GM19395 (cell line): Measurements from ENCODE around the gene NCKAP5.
"Not testable (repeated sequence)": the region's sequence is repeated elsewhere in the genome, so short reads cannot be mapped to it uniquely, and the experiment has no call there.

Experiments used
- ATAC-seq: cut with Tn5 transposase; IDR thresholded peaks from one replicate; pipeline ENCODE4 v1.9.1; 2021; ENCODE audit warnings: mild to moderate bottlenecking, moderate library complexity; ENCODE audit not compliant: unreplicated experiment

The NCKAP5 gene

DNA sequence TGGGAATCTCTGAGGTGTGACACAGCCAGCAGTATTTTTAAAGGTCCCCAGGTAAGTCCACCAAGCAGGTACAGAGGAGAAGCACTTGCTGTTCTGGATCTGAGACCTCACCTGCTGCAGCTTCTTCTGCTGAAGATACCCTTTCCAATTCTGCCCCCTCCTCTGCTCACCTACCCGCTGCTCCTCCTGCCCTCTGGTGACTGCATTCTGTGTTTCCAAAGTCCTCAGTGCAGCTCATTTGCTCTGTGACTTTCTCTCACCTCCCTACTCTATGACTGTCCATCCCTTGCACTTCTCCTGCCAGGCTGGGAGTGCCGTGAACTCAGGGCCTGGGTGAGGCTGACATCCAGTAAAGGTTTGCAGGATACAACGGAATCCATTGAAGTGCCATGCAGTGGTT lies 693.1 kb downstream of the NCKAP5 start:
- ATAC-seq: no peak

DNA sequence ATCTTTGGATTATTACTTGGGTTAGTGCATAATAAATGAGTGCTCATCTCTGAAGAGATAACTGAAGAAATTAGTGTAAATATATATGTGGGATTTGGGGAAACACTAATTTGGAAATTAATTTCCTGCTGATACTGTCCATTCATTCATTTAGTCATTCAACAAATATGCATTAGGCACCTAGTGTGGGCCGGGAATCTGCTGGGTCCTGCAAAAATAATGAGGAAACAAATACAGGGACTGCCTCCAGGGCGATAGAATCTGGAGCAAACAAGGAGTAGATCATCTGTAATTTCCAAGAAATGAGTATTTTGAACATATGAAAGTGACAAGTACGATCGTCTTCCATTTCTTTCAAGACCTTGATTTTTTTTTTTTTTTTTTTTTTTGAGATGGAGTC lies 694.5 kb downstream of the NCKAP5 start:
- ATAC-seq: no peak

DNA sequence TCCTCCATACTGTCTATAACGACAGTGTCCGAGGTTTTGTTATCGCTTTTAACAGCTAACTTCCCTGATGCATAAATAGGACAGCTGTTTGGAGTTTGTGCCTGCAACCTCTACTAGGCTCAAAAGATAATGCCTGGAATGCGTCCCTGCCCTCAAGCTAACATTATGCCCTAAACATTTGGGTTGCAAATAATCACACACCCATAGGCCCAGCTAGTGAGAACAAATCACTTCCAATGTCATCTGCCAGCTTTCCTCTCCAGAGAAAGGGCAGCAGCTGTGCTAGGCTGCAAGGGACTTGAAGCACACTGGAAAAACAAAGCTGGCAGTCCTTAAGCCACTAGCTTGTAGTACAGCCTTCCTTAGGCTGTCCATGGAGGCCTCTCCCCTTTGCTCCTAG lies 696.4 kb downstream of the NCKAP5 start:
- no peak for ATAC-seq

DNA sequence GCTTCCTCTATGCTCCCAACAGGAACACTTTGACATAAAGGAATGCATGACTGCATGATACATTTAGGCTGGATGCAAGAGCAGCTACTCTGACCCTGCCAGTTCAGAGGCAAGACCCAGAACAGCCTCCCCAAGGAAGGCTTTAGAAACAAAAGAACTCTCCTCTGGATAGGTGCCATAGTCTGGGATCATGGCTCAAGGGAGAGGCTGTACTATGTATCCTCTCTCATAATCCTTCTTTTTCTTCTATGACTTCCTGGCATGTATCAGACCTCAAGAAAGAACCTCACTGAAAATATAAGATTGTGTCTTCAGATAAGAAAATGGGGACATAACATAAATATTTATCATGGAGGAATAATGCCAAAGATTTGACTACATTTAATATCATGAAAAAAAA lies 704.3 kb downstream of the NCKAP5 start:
- no peak for ATAC-seq

DNA sequence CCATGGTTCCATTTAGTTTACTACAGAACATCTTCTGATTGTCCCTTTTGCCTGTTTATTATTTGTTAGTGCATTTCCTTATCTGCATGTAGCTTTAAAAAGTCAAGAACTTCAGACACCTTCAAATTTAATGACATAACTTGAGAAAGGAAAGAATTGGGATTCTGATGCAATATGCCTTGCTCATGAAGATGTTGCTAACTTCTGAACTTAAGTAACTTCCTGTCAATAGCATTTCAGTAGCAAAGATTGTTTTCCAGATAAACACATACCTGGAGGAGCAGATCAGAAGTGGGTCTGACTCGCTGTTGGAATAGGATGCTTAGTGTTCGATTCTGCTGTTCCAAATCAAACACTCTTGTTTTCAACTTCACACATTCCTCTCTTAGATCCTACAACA lies 708.0 kb downstream of the NCKAP5 start:
- no peak for ATAC-seq

DNA sequence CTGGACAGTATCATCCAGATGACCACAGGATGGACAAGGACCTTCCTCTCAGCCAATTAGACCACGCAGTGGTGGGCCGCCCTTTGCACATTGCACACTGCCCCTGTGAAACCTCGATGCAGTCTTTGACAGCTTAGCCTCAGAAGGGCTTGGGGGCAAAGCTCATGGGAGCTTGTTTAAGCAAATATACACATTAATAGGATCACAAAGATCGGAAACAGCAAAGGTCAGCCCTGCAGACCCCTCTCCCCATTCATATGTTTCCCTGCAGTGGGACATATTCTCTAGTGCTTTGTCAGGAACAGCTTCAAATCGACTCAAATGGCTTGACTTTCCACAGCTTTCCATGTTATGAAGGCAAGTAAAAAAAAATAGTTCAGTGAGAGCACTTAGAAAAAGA lies 708.7 kb downstream of the NCKAP5 start:
- no peak for ATAC-seq

DNA sequence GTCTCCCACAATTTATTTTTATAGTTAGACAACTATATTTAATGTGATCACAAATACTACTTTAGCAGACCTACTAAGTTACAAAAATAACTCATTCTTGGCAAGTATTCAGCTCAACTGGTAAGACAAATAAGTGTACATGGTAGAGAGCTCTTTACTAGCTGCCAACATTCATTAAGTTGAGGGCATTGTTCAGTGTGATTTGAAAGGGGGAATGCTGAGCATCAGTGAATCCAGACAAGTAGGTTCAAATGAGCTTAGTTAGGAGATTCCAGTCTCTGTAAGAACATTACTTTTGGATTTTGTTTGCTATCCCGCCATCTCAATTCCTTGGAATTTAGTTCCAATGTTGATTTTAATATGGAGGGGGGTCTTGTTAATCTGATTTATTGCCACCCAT lies 710.9 kb downstream of the NCKAP5 start:
- ATAC-seq: no peak

DNA sequence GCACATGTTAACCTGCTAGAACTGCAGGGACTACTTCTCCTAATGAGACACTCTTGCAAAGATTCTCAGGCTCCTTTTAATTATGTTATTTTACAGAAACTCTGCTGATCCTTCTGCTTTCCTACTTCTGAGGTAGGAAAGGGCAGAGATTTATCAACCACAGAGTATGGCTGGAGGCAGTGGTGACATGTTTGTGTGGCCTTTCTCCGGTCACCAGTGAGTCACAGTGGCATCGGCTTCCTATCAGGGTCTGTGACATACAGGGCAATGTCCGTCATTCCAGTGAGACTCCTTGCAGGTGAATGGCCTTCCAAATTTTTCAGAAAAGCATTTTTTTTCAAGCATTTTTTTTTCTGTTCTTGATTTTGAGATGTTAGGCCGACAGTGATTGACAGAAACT lies 717.6 kb downstream of the NCKAP5 start:
- no peak for ATAC-seq

DNA sequence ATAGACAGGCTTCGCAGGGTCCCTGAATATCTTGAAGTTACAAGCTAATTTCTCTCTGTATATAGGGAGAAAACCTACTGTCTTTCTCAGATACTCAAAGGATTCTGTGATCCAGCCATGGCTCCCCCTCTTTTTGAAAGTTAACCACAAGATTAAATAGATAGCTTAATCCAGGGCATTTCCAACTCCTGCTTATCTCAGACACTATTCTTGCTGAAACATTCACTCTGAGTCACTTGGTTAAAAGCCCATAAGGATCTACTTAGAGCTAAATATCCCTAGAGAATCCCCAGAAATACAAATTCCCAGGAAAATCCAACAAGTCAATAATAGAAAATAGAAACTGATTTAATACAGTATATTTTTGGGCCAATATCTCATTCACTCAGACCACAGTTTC lies 719.1 kb downstream of the NCKAP5 start:
- ATAC-seq: no peak

DNA sequence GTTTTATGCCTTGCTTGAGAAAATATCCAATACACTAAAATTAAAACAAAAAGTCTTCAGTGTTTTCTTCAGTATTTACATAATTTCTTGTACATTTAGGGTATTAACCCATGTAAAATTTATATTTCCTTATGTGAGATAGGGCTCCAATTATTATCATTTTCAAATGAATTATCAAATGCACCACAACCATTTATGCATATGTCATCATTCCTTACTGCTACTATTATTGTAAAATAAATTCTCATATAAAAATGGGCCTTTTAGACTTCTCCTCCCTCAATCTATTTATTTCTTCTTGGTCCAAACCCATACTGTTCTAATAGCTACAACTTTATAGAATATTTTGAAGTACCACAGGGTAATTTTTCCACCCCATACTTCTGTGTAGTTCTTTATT lies 722.9 kb downstream of the NCKAP5 start:
- ATAC-seq: no peak

DNA sequence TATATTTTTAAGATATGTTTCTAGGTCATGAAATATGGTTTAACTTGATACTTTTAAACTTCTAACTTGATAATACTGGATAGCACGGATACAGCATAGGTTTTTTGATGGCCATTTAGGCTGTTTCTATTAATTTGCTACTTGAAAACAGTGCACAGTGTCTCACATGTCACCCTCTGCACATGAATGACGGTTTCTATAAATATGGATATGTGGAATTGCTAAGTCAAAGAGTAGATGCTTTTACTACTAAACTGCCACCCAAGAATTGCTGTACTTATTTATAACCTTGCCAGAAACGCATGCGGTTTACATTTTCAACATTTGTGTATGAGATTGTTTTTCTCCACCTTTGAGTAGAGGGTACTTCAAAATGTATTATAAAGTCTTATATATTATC lies 723.7 kb downstream of the NCKAP5 start:
- ATAC-seq: no peak

DNA sequence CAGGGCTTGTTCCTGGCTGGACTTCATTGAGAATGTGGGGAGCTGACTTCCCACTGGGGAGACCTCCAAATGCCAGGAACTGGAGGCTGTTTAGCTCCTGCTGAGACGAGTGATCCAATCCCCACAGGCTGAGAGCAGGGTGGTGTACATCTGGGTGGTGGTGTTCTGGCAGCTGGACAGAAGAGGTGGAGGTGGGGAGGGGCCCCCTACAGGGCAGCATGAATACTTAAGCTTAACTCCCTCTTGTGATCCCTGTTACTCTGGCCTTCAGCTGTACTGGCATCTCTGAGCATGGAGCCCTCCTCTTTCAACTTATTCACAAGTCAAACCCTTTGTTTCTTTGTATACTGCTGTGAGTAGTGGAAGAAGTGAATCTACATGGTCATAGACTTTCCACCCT lies 730.5 kb downstream of the NCKAP5 start:
- ATAC-seq: no peak

DNA sequence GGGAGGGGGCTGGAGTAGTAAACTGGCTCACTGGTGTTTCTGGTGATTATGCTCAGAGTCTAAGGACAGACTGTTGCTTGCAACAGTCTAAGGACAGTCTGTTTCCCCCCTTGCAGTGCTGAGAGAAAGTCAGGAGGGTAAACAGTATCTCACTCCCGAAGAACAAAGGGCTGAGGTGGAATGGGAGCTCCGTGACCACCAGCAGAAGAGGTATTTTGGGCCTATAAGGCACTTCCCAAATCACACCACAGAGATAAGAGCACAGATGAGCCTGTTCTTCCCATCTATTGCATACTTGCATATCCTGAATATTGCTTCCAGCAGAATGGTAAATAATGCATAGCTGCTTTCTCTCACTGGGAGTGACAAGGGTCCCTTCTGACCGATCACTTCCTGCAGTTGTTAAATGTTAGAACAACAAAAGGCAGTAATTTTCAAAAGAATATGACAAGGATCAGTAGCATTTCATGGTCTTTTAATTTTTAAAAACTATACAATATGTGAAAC lies 737.9 kb downstream of the NCKAP5 start:
- no peak for ATAC-seq

DNA sequence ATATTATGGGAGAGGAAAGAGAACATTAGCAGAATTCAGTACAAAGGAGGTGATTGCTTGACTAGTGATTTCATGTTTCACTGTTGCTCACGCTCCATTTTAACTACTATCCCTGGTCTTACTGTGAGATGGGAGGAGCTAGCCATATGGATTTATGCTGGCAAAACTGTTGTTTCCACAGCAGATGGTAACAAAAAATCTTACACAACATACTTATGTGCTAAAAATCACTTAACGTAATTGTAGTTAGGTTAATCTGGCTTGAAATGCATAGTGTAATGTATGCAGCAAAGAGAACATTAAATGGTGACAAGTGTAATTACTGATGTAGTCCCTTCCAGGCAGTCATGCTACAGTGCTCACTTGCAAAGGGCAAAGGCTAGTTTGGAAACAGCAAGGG lies 742.7 kb downstream of the NCKAP5 start:
- ATAC-seq: no peak

DNA sequence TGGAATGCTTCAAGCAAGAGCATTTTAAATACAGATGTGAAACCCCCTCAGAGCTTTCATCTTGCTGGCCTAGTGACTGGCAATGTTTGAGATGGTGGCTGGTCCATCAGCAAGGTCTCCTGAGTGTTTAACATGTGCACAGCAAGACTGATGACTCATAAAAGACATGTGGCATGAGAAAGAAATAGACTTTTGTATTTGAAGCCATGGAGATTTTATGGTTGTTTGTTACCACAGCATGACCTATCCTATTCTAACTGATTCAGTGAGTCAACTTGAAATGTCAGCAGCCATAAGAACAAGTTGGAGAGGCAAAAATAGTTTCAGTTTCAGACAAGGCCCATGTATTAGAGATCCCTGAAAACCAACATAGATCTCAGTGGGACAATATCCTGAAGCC lies 743.5 kb downstream of the NCKAP5 start:
- ATAC-seq: peak; percentile 43

DNA sequence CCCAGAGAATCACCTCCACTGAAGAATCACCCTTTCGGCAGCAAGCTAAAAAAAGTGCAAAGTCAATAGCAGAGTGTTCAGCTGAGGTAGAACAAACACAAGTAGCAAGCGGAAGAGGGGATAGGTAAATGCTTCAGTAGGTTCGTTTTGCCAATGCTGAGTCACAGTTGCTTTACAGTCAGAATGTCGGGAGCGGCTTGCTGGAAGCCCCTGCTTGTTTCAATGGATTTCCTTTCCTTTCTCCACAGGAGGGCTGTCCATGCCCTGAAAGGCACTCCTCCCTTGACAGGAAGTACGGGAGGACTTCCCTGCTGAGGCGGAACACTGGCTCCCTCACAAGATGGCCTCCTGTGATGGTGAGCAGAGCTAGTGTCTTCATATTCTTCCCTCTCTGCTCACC lies 752.0 kb downstream of the NCKAP5 start:
- no peak for ATAC-seq

DNA sequence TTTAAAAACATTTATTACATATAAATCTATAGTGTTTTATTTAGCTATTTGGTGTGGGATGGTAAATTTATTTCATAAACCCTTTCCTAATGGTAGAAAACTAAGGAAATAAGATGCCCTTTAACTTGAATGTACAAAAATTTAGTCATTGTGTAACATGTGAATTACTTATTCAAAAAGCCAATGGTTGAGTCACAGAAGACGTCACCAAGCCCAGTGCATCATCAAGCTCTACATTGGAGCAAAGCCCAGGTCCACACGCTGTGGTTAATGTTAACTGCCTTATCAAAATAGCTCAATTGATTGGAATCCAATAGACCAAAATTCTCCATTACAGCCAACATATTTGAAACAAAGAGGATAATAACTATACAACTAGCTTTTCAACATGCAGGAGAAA lies 752.7 kb downstream of the NCKAP5 start:
- no peak for ATAC-seq

DNA sequence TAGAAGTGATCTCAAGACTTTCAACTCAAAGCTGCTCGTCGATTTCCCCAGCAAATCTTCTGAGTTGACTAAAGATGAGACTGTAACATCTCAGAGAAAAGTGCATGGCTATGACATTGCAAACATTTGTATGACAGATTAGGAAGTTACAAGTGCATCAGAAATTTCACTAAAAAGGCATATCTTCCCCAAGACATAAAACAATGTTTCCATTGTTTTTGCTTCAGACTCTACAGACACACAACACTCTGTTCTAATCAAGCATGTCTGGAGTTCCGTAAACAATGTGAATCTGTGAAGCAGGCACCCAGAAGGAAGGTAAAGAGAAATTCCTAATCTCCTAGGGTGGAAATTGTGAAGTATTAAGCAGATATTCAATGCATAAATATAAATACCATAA lies 753.6 kb downstream of the NCKAP5 start:
- ATAC-seq: no peak

DNA sequence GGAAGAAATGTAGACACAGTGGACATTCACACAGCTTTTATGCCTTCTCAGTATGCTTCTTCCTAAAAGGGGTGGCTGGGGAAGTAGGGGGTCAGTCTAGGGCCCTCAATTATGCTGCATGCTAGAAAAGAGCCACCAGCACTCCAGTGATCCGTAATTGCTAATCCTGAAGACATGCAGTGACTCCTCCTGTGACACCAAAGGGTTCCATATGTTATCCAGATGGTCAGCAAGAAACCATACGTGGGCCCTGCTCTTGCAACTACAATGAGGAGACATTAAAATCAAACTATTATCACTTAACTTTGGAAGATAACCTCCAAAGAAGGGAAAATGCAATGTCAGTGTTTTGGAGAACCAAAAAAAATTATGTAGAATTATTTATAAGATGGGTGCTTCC lies 754.8 kb downstream of the NCKAP5 start:
- no peak for ATAC-seq

DNA sequence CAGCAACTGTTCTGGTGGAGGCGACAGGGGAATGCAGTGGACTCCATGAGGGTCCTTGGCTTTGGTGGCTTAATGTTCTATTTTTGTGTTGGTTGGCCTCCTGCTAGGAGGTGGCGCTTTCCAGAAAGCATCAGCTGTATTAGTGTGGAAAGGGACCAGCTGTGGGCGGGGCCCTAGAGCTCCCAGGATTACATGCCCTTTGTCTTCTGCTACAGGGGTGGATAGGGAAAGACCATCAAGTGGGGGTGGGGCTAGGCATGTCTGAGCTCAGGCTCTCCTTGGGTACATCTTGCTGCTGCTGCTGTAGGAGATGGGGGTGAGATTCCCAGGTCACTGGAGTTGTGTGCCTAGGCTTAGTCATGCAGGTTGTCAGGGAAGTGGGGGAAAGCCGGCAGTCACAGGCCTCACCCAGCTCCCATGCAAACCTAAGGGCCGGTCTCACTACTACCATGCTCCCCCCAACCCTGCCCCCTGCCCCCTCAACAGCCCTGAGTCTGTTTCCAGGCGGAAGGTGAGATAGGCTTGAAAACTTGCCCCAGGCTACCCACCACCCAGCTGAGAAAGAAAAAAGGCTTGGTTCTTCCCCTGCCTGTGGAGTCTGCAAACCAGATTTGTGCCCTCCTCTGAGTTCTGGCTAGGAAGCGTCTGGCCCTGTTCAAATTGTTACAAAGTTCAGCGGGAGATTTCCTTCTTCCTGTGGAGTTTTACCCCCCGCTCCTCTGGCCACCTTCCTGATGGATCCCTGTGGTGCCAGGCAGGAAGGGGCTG lies 756.9 kb downstream of the NCKAP5 start:
- no peak for ATAC-seq

DNA sequence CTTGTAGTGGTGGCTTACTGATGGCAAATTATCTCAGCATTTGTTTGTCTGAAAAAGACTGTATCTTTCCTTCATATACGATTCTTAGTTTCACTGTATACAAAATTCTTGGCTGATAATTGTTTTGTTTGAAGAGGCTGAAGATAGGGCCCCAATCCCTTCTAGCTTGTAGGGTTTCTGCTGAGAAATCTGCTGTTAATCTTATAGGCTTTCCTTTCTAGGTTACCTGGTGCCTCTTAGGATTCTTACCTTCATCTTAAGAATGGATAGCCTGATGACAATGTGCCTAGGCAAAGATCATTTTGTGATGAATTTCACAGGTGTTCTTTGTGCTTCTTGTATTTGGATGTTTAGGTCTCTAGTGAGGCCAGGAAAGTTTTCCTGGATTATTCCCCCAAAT lies 758.3 kb downstream of the NCKAP5 start:
- not testable (repeated sequence) for ATAC-seq

DNA sequence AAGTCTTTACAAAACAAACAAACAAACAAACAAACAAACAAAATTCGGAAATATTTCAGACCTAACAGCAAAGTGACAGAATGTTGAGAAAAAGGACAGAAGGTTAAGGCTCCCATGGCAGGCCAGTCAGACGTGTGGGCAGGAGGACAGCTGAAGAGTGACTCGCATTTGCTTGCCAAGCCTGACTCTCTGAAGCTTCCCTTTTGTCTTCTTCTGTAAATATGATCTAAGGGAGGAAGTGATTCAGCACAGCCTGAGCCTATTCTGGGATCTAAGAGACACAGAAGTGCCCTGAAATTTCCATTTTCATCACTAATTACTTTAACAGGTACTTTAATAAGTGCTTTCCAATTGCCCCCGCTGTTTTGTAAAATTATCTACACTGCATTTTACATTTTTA lies 764.2 kb downstream of the NCKAP5 start:
- no peak for ATAC-seq

DNA sequence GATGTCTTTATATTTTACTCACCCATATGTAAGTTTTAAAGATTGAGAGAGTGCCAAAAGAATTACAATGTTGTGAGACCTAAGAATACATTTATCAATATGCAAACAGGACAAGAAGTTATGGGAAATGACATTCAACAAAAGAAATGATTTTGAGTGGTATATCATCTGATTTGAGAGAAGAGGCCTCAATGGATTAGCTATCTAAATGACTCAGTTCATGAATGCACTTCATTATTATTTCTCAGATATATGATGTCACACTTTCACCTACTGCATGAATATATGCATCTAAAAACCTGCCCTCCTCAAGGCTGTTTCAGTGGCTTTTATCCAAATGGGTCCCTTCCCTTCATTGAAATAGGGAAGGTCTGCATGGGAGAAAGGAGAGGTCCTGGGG lies 769.9 kb downstream of the NCKAP5 start:
- no peak for ATAC-seq
